A549 (cell line): Measurements from ENCODE around the gene ATXN10.

ENCODE experiments used
- CTCF ChIP-seq: fragments of >200 bp; sonication (Bioruptor Twin); formaldehyde crosslinking; IDR thresholded peaks from 3 replicates; pipeline ENCODE4 v1.5.1; 2016
- EHF ChIP-seq: fragments of 250-450 bp; sonication (Bioruptor Pico); IDR thresholded peaks from 2 replicates; pipeline ENCODE4 v1.5.0; 2020; ENCODE audit warnings: mild to moderate bottlenecking
- JUN ChIP-seq, 2 experiments: fragments of >200 bp; sonication (Bioruptor Twin); formaldehyde crosslinking; IDR thresholded peaks; 2 replicates in 1 of 2; 3 replicates in 1 of 2; pipeline ENCODE4 v1.6.1; 2016 to 2017
- KDM1A ChIP-seq: fragments of 200-600 bp; sonication (generic); IDR thresholded peaks from 2 replicates; pipeline ENCODE4 v1.6.1; 2016; ENCODE audit warnings: low read depth, mild to moderate bottlenecking
- POLR2AphosphoS2 ChIP-seq: conservative IDR thresholded peaks from 2 replicates; pipeline ENCODE4 v1.6.1; 2012; ENCODE audit warnings: low read length, improper control_type of control experiment, inconsistent platforms
- REST ChIP-seq: fragments of 200-600 bp; sonication (generic); IDR thresholded peaks from 2 replicates; pipeline ENCODE4 v1.6.1; 2016; ENCODE audit warnings: antibody characterized with exemption, mild to moderate bottlenecking, moderate library complexity
- TP53 ChIP-seq: fragments of 250-450 bp; sonication (Bioruptor Pico); IDR thresholded peaks from 2 replicates; pipeline ENCODE4 v1.5.0; 2021; ENCODE audit warnings: mild to moderate bottlenecking, moderate library complexity

GRCh38 chr22:45640941-45641621, 30.6 kb upstream of the ATXN10 start:
- TF ChIP-seq TP53 (no peak), CTCF (no peak), REST (no peak), EHF (CRISPR knock-in tag) (no peak), JUN (IDR thresholded peaks at IDR 0.05) (no peak), POLR2AphosphoS2 (no peak), KDM1A (no peak)
